HG02571 (cell line): ENCODE measurements around the gene CTNND2.
"Not testable (repeated sequence)": the region's sequence is repeated elsewhere in the genome, so short reads cannot be mapped to it uniquely, and the experiment has no call there.

Source experiments
- ATAC-seq: cut with Tn5 transposase; IDR thresholded peaks from one replicate; pipeline ENCODE4 v1.9.1; 2021; ENCODE audit warnings: mild to moderate bottlenecking, moderate library complexity; ENCODE audit not compliant: unreplicated experiment

CTNND2 gene

DNA sequence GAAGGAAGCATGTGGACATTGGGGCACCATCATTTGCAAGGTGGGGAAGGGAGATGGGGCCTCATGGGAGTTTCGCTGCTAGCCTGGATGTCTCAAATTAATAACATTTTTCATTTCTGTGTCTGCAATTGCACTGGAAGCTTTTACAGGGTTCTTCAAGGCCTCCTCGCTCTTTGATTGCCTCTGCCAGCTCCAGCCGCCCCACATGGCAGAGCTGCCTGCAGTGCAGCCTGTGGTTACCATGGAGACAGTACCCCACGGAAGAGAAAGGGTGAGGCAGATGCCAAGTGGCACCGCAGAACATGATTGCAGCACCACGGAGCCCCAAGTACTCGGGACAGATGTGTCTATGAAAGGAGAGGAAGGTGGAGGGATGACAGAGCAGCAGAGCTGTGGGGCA is 25.4 kb downstream of the CTNND2 start:
- no peak for ATAC-seq

DNA sequence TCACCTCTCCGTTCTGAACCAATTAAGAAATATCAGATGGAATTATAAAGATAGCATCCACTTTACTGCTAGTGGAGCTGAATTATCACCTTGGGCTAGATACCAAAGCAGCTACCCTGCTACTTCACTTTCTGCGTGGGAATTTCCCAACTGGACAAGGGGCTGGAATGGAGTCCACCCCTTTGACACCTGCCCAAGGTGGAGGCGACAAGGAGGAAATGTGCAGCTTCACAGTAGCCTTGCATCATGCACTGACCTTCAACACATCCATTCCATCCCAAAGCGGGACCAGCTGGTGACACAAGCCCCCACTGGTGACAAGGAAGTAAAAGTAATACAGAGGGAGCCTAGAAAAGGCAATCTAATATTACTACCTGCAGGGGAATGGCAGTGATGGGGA is 30.7 kb downstream of the CTNND2 start:
- ATAC-seq = no peak

DNA sequence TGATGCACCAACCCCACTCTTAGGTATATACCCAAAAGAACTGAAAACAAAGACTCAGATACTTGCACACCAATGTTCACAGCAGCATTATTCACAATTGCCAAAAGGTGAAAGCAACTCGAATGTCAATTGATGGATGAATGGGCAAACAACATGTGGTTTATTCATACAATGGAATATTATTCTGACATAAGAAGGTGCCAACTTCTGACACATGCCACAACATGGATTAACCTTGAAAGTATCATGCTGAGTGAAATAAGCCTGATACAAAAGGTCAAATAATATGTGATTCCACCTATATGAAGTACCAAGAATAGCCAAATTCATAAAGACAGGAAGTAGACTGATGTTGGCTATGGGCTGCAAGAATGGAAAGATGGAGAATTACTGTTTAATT is 35.0 kb downstream of the CTNND2 start:
- no peak for ATAC-seq

DNA sequence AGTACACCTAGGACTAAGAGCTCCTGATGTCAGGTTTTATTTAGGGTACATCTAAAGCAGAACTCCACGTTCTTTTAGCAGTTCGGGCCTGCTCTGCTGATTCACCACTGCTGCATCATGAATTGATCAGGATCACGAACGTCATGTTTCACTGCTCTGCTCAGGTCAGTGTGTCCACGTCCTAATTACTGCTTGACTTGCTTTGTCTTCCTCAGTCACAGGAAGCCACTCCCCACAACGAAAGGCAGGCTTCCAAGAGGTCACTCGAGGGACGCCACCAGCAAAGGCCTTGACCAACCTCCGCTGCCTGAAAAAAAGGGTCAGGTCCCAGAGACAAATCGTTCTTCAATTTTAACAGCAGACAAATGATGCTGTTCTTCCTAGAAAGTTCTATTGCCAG is 40.3 kb downstream of the CTNND2 start:
- no peak for ATAC-seq

DNA sequence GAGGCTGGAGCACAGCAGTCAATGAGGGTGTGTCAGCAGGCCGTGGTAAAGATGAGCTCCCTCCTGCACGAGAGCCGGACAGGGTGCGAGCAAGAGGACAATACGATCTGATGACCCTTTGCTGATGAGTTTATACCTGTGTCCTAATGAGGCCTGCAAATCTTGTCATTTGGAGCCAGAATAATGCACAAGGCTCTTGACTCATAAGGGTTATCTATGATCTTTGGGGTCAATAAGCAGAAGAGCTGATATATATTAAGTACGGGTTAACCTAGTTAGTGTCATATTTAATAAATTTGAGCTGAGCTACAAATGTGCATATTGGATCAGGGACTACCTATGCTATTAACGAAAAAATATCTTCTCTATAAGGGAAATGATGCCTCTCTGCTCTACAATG is 46.9 kb downstream of the CTNND2 start:
- ATAC-seq = no peak

DNA sequence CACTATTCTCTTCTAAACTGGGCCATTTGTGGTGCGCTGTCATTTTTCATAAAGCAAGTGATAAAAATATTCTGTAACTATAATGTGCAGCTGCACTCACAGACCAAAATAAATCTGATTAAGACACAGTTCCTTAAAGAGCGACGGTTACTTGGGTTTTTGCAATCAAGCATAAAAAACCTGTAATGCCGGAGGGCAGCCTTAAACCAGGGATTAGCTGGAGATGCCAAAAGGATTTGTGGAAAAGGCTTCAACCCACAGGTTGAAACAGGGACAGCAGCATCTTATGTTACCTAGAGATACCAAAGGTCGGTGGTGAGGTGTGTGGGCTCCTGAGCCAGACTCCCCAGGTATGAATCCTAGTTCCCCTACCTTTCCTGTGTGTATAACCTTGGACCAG is 49.3 kb downstream of the CTNND2 start:
- no peak for ATAC-seq

DNA sequence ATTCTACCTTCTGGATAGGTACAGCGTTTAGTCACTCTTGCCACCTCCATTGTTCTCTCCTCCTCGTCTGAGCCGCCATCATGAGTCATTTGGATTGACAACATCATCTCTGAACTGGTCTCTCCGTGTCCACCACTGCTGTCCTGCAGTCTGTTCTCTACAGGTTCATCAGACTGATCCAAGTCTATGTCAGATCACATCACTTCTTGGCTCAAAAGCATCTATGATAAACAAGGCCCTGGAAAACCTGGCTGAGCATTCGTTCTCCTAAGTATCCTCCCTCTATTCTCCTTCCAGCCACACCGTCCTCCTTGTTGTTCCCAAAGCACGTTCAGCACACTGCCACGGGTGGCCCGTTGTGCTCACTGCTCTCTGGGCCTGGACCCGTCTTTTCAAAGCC is 50.5 kb downstream of the CTNND2 start:
- ATAC-seq = no peak

DNA sequence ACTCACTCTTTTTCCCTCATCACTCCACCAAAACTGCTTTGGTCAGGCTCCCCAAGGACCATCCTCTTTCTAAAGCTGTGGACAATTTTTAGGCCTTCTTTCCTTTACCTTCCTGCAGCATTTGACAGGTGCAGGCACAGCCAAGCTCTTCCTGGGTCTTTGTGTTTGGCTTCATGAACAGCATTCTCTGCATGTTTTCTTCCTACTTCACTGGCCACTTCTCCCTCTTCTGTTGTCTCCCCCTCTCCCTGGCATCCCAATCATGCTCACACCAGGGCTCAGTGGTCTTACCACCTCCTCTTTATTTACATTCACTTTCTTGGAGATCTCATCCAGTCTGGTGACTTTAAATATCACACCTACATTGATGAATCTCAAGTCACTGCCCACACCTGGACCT is 51.1 kb downstream of the CTNND2 start:
- no peak for ATAC-seq

DNA sequence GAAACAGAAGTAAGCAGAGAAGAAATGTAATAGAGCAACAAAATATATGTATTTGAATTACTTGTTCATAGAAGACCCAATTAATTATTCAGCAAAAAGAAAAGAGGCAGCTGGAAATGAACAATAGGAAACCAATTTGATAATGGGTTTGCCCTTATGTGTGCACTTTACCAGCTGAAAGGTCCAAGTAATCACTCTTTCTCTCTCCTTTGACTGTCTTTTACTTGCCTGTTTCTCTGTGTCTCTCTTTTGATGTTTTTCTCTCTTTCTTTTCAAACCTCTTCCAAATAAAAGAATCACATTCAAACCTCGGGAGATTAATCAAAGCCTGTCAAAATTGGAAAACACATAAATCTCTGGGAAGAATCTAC is 51.5 kb downstream of the CTNND2 start:
- no peak for ATAC-seq

DNA sequence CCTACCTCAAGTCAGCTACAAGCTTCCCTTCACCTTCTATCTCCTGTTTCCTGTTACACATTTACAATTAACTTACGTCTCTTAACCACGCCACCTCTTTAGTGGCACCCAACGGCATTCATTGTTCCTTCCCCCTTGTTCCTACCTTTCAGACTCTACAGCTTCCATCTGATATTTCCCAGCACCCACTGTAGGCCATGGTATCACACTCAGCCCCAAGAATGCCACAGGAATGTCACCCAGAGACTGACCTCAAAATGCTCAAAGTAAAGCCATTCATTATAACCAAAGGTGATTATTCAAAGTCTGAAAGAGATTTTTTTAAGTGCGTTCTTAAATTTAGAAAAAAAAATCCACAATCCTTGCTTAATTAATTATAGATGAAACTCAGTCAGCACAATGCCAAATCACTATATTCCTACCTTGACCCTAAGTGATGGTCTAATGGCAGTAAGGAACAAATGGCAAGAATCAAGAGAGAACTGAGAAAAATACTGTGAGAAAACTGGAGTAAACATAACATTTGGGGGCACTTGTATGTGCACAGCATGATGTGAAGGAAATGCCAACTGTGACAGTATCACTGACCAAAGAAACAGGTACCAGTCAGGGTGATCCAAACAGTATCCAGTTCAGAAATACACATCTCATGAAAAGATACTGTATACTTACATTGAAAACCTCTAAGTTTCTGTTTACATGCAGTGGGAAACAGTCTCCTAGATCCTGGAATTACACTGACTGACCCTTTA is 52.1 kb downstream of the CTNND2 start:
- ATAC-seq = no peak

DNA sequence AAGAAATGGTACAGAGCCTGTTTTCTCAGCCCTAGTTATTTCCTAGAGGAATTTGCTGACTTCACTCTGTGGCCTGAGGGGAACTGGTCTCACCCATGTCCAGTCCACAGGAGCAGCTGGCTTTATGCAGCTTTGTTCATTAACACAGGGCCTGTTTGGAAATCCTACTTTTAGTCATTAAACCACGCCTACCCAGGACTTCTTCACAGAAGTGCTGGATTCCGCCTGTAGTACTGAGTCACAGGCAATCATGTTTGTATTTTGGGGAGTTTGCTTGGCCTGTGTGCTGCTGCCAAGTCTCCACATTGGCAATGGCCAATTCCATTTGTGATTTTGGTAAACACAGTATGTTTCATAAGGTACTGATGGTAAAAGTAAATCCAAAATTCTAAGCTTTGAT is 52.8 kb downstream of the CTNND2 start:
- no peak for ATAC-seq

DNA sequence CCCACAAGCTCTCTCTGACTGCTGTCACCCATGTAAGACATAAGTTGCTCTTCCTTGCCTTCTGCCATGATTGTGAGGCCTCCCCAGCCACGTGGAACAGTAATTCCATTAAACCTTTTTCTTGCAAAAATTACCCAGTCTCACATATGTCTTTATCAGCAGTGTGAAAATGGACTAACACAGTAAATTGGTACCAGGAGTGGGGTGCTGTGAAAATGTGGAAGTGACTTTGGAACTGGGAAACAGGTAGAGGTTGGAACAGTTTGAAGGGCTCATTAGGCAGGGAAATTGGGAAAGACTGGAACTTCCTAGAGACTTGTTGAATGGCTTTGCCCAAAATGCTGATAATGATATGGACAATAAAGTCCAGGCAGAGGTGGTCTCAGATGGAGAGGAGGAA is 75.7 kb downstream of the CTNND2 start:
- not testable (repeated sequence) for ATAC-seq

DNA sequence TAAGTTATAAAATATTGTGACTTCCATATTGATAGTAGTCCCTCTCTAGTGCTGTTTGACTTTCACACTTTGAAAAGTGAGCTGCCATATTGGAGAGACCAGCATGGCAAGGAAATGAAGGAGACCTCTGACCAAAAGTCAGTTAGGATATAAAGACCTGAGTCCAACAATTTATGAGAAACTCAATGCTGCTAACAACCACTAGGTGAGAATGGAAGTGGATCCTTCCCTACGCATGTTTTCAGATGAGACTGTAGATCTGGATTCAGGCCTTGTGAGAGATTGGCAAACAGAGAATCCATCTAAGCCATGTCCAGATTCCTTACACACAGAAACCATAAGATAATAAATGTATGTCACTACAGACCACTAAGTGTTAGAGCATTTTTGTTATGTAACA is 81.6 kb downstream of the CTNND2 start:
- no peak for ATAC-seq

DNA sequence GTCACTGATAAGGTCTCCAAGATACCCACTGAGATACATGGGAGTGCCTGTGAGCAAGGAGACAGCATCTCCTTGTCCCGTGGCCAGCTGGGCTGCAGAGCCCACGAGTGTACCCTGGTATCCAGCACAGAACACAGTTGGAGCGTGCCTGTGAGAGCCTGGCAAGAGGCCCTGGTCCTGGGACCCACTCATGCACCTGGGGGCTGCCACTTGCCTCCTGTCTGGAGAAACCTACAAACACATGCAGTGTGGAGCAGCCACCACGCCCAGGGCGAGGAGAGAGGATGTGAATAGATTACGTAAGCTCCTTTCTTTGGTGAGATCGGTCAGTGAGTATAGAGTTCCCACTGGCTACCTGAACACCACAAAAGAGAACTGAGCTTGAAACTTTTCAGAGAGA is 88.3 kb downstream of the CTNND2 start:
- no peak for ATAC-seq

DNA sequence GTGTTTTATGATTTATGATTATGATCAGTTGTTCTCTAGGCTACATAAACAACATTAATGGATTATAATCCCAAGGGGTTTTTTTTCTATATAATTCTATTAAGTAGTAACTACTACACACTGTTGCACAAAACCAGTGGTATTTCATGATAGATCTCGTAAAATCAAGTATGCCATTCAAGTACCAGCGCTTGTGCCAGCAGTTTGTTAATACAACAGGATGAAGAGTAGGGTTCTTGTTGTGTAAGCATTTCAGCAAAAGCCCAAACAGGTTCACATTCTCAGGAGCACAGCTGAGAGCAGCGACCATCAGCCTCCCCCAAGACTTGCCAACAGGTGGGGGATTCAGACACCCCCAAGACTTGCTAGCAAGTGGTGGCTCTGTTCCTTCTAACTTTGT is 88.8 kb downstream of the CTNND2 start:
- no peak for ATAC-seq

DNA sequence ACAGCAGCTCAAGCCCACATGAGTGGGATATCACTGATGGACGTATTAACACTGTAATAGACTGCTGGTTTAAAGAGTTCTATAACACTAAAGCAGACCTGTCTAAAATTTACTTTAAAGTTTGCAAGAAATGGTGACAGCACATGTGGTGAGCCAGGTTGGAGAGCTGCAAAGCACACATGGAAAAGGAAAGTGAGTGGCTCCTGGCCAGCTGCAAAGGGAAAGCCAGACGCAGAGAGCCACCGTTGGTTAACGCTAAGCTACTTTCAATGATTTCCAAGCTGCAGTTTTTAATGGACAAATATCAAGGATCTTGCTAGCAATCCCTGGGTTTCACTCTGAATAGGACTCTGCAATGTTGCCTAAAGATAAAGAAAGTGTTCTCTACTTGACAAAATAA is 89.9 kb downstream of the CTNND2 start:
- ATAC-seq = no peak

DNA sequence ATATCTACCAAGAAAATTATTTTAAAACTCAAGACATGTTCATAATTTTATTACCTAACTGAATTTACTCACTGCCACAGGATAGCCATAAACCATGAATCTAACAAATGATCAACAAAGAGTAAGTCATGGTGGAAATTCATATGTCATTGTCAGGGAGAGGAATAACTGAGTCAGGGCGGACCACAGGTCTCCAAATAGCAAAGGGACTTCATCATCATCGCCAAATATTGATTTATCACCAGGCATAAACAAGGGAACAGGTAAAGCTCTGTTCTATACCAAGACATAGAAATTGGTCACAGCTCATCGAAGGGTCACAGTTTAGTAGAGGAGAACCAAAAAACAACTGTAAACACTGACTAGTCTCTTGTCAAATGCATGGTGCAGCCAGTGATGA is 94.8 kb downstream of the CTNND2 start:
- no peak for ATAC-seq

DNA sequence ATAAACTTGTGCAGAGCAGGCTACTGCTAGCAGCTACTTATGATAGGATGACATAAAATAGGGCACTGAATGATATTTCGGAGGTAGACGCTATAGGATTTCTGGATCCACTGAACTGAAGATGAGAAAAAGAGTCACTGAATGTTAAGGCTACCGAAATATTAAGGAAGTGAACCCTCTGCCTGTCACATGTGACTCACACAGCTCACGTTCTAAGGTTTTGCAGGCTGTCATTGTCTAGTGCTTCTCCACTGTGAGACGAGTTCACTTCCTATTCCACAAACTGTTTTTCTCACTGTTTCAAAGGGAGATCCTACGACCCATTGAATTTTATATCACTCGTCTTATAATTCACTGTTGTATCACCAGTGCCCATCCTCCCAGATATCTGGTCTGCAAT is 100.8 kb downstream of the CTNND2 start:
- no peak for ATAC-seq

DNA sequence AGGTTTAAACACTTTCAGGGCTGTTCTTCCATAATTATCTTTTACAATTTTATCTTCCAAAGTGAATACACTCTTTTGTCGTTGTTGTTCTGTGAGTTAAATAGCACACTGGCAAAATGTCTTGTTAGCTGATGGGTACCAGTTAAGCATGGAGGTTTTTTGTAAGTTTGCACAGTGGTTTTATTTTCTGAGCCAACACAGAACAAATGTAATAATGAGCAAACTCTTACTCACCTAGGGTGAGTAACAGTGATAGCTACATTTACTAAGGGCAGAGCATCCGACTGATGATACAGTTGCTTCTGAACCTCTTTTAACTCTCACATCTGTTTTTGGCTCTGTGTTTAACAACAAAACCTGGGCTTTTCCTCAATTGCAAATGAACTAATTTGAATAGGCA is 103.2 kb downstream of the CTNND2 start:
- ATAC-seq = no peak

DNA sequence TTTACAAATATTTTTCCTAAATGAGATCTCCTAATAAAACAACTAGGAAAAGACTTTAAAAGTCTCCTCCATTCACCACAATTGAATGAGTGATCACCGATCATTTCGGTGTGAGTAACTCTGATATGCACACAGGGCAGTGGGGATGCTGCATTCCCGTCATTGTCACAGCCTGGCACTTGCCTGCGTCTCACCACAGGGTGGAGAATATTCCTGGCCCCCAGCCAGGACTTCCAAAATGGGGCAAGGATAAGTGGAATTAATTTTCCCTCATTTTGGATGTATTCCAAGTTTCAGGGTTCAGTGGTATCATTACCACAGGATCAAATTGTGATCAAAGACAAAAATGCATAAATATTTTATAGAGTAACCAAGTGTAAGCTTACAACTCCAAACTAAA is 107.1 kb downstream of the CTNND2 start:
- no peak for ATAC-seq

DNA sequence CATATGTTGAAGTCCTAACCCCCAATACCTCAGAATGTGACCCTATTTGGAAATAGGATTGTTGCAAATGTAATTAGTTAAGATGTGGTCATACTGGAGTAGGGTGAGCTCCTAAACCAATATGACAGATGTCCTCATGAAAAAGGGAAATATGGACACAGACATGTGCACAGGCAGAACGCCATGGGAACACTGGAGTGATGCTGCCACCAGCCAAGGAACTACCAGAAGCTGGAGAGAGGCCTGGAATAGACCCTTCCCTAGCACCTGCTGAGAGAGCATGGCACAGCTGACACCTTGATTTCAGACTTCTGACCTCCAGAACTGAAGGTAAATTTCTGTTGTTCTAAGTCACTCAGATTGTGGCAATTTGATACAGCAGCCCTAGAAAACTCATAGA is 110.8 kb downstream of the CTNND2 start:
- no peak for ATAC-seq

DNA sequence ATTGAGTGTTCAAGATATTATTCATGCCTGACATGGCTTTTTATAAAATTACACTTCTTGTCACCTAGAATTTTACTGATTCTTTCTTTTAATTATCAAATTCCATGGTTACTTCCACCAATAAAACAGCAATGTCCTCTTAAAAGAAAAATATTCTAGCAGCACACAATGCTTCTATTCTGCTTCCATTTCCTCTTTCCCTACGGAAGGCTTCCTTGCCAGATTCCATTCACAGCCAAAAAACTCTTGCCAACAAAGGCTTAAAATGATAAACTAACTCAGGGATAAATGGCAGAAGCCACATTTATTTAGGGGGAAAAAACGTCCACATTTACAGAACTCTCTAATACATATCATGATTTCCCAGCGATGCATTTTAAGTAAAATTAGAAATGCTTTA is 111.6 kb downstream of the CTNND2 start:
- ATAC-seq = no peak

DNA sequence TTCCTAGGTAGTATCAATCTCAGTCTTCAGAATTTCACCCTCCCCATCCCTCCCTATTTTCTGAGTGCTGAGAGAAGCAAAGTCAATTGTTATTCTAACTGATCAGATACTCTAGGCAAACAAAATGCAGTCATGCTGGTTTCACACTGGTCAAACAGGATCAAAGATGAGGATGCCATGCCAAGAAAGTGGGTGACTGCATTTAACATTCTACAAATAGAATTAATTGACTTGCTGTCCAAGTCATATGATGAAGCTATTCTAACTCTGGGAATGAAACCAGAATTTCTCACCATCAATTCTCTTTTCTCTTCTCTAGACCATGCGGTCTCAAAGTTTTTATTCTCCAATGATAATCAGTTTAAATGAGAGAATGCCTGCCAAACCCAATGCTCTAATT is 112.5 kb downstream of the CTNND2 start:
- ATAC-seq = no peak
